ENCODE data around the gene OSTC.

The OSTC gene

DNA sequence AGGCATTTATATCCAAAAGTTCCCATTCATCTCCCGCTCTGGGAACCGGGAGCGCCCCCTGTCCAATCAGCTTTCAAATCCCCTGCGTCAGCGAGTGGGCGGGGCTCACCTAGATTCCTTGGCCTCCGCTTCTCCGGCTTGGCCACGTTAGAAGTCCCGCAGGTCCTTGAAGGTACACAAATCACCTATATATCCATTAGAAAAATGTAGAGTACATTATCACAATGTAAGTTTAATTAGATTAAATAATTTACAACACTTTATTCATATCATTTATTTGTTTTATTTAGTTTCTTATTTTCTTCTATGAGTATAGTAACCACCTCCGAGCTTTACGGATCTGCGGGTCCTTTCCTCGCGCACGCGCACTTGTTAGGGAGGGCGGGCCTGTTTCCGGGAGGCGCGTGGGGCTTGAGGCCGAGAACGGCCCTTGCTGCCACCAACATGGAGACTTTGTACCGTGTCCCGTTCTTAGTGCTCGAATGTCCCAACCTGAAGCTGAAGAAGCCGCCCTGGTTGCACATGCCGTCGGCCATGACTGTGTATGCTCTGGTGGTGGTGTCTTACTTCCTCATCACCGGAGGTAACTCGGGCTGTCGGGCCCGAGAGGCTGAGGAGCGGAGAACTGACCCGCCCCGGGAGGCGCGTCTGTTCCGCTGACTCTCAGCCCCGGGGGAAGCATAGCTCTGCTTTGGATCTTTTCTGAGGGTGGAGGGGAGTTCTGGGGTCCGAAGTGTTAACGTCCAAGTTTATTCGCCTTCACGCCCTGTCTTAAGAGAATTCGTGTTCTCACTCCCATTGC is at the start of gene OSTC:
Gene OSTC (plus strand): TSS at position 388 of the 802 bp plus-strand sequence. CDS start 57 bp downstream, at position 445.
- peaks cover 14% of the 10 kb centered on the region for H3K4me1 ChIP-seq
- H3K9me3 ChIP-seq: no peaks in the 10 kb centered on the region
- H3K27me3 ChIP-seq: no peaks in the 10 kb centered on the region
- H3K4me3 ChIP-seq: peak within 1 kb of the TSS; percentile 95
- peak within 1 kb of the TSS; percentile 93 for H3K27ac ChIP-seq
- H3K4me2 ChIP-seq: peak within 1 kb of the TSS; percentile 88
- H4K20me1 ChIP-seq: peaks cover 25% of the 10 kb centered on the region; the same call in 1 of the 2 replicates
- peak within 1 kb of the TSS; percentile 97 for H3K9ac ChIP-seq
- peaks cover 26% of the 10 kb centered on the region for H3K36me3 ChIP-seq
- no peak for TF ChIP-seq Cebpa-rat (IDR thresholded peaks at IDR 0.05)

DNA sequence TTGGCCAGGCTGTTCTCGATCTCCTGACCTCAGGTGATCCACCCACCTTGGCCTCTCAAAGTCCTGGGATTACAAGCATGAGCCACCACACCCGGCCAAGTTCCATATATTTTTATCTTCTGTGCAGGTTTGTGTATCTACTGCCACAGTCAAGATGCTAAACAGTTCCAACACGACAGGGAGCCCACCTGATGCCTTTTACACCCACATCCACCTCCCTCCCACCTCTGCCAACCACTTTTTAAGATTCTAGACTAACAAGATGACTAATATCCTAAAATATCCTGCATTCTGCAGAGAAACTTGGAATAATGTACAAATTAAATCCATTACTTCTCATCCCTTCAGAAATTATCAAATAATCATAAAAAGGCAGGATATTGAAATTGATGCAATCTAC is 49.3 kb upstream of the OSTC start:
- H3K4me3 ChIP-seq: no peak overlapping the region

DNA sequence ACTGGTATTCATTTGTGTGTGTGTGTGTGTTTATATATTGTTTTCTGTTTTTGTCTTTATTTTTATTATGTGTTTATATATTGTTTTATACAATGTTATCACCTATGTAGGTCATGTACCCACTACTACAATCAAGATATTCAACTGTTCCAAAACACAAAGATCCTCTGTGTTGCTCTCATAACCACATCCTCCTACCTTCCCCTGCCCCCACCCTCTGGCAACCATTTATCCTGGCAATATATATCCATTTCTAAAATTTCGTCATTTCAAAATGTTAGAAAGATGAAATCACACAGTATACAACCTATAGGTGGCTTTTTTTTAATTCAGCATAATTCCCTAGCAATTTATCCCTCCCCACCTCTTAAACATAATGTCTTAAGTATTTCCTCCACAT is 48.9 kb upstream of the OSTC start:
- peaks cover 22% of the 10 kb centered on the region for H3K9me3 ChIP-seq
- no peak for TF ChIP-seq Cebpa-rat (IDR thresholded peaks at IDR 0.05)
- H4K20me1 ChIP-seq: no peaks in the 10 kb centered on the region
- no peaks in the 10 kb centered on the region for H3K27me3 ChIP-seq
- no peak overlapping the region for H3K4me3 ChIP-seq
- H3K27ac ChIP-seq: no peak overlapping the region
- no peak overlapping the region for H3K4me2 ChIP-seq
- H3K4me1 ChIP-seq: no peaks in the 10 kb centered on the region
- H3K36me3 ChIP-seq: no peaks in the 10 kb centered on the region
- H3K9ac ChIP-seq: no peak overlapping the region

More for the DNA sequence above, 49.3 kb upstream of the OSTC start:
- H3K27me3 ChIP-seq: no peaks in the 10 kb centered on the region
- no peak overlapping the region for H3K9ac ChIP-seq
- TF ChIP-seq Cebpa-rat (IDR thresholded peaks at IDR 0.05): no peak
- H3K4me1 ChIP-seq: no peaks in the 10 kb centered on the region
- no peak overlapping the region for H3K27ac ChIP-seq
- H3K36me3 ChIP-seq: no peaks in the 10 kb centered on the region
- H4K20me1 ChIP-seq: no peaks in the 10 kb centered on the region
- no peak overlapping the region for H3K4me2 ChIP-seq
- peaks cover 18% of the 10 kb centered on the region for H3K9me3 ChIP-seq

DNA sequence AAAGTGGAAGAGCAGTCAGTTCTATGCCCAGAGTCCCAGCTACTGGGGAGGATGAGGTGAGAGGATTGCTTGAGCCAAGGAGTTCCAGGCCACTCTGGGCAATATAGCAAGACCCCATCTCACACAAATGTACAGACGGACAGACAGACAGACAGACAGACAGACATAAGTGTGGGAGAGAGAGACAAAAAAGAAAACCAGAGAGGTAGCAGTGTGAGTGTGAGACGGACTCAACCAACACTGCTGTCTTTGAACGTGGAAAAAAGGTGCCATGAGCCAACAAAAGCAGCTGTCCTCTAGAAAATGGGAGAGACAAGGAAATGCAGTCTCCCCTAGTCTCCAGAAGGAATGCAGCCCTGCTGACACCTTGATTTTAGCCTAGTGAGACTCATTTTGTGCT is 48.2 kb upstream of the OSTC start:
- H3K4me1 ChIP-seq: no peaks in the 10 kb centered on the region
- H3K36me3 ChIP-seq: no peaks in the 10 kb centered on the region
- H3K27ac ChIP-seq: no peak overlapping the region
- no peak overlapping the region for H3K4me2 ChIP-seq
- H3K4me3 ChIP-seq: no peak overlapping the region
- no peak for TF ChIP-seq Cebpa-rat (IDR thresholded peaks at IDR 0.05)
- H3K9ac ChIP-seq: no peak overlapping the region
- peaks cover 23% of the 10 kb centered on the region for H3K9me3 ChIP-seq
- H3K27me3 ChIP-seq: no peaks in the 10 kb centered on the region
- no peaks in the 10 kb centered on the region for H4K20me1 ChIP-seq

DNA sequence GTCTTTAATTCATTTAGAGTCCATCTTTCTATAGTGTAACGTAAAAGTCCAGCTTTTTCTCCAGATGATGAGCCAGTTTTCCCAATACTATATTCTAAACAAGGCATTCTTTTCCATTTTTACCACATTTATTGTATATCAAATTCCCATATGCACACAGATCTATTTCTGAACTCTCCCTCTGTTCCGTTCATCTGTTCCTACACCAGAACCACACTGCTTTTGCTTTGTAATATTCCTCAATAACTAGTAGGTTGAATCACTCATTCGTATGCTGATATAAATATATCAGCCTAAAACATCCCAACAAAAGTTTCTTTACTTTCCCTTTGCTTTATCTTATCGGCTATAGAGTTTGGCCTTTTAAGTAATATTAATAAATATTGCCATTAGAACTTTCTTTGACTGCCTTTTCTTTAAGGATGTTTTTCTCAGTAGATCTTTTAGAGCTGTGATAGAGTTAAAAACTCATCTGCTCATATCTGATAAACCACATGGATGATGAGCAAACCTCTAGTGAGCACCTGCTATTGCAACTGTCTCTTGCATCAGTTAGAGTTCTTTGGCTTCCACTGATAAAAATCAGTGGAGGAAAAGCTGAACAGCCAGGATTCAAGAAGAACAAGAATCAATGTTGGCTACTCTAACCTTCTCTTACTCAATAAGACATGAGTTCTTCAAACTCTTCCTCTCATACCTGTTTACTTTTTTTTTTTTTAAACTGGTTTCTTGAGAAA is 43.2 kb upstream of the OSTC start:
- H3K27me3 ChIP-seq: no peaks in the 10 kb centered on the region
- no peaks in the 10 kb centered on the region for H4K20me1 ChIP-seq
- no peak for TF ChIP-seq Cebpa-rat (IDR thresholded peaks at IDR 0.05)
- H3K9ac ChIP-seq: no peak overlapping the region
- no peak overlapping the region for H3K4me3 ChIP-seq
- no peak overlapping the region for H3K4me2 ChIP-seq
- H3K9me3 ChIP-seq: peaks cover 23% of the 10 kb centered on the region
- no peak overlapping the region for H3K27ac ChIP-seq
- H3K4me1 ChIP-seq: no peaks in the 10 kb centered on the region
- no peaks in the 10 kb centered on the region for H3K36me3 ChIP-seq

DNA sequence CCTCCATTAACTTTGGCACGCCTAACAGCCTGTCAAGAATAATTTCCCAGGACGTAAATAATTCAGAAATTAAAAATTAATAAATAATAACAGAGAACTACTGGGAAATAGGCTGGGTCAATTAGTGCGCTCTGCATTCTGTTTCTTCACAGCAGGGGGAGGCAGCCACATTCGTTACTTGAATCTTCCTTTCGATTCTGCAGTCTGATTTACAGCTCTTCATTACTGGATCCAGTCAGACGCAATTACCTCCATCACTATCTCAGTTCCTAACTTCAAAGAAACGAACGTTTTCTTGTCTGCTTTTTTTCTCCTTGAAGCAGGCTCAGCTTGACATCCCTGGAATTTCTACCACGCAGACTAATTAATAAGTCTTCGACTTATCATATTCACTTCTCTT is 39.0 kb upstream of the OSTC start:
- no peak overlapping the region for H3K9ac ChIP-seq
- peaks cover 23% of the 10 kb centered on the region for H3K9me3 ChIP-seq
- H3K27me3 ChIP-seq: no peaks in the 10 kb centered on the region
- no peak for TF ChIP-seq Cebpa-rat (IDR thresholded peaks at IDR 0.05)
- H3K4me3 ChIP-seq: no peak overlapping the region
- no peak overlapping the region for H3K27ac ChIP-seq
- no peak overlapping the region for H3K4me2 ChIP-seq
- H3K36me3 ChIP-seq: no peaks in the 10 kb centered on the region
- no peaks in the 10 kb centered on the region for H4K20me1 ChIP-seq
- H3K4me1 ChIP-seq: no peaks in the 10 kb centered on the region

DNA sequence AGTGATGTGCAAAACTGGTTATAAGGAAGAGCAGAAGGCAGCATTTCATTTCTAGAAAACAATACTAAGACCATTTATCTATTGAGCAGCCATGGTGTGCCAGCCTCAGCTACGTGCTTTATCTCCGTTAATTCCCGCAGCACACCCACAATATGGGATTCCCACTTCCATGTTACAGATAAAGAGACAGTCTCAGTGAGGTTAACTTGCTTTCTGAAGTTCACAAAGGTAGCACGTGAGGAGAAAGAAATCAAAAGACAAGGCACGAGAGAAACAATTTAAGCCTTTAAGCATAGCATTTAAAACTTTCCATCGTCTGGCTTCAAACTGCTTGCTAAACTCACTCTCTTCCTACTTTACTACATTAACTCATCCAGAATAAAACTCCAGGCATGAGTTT is 38.0 kb upstream of the OSTC start:
- H3K9ac ChIP-seq: no peak overlapping the region
- no peak for TF ChIP-seq Cebpa-rat (IDR thresholded peaks at IDR 0.05)

DNA sequence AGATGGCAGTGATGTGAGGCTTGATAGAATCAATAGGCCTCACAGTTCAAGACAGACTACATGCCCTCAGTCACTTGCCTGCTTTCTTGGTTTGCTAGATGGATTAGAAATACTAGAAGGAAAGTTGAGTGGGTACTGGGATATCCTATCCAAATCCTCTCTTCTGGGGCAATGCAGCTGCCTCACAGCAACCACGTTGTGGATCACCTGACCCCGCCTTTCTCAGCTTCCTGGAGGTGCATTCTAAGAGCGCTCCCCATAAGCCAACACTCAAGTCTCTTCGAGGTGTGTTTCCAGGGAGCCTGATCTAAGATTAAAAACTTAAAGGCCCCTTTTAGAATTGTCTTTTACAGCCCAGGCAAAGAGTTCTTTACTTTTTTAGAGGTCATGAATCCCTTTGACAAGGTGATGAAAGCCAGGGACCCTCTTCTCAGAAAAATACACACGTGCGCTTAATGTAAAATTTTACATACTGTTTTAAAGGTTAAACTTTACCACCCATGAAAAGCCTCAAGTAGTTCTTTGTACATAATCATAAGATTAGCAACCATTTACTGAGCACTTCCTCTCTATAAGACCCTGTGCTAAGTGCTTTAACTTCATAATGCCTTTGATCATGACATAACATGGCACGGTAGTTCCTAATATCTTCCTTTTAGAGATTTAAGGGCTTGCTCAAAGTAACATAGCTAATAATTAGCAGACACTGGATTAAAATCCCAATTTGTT is 30.9 kb upstream of the OSTC start:
- Histone ChIP-seq H3K4me3 (peak overlapping the region; percentile 84), H3K36me3 (peaks cover 29% of the 10 kb centered on the region), H3K9me3 (peaks cover 23% of the 10 kb centered on the region), H3K9ac (peak overlapping the region; percentile 60; the same call in 1 of the 2 replicates), H3K4me1 (peaks cover 44% of the 10 kb centered on the region), H4K20me1 (peaks cover 39% of the 10 kb centered on the region), H3K4me2 (peak overlapping the region; percentile 87), H3K27ac (peak overlapping the region; percentile 18; the same call in 1 of the 2 replicates), H3K27me3 (no peaks in the 10 kb centered on the region)
- no peak for TF ChIP-seq Cebpa-rat (IDR thresholded peaks at IDR 0.05)

More for the DNA sequence above, 38.0 kb upstream of the OSTC start:
- Histone ChIP-seq H3K36me3 (no peaks in the 10 kb centered on the region), H4K20me1 (no peaks in the 10 kb centered on the region), H3K27ac (no peak overlapping the region), H3K4me3 (no peak overlapping the region), H3K4me2 (no peak overlapping the region), H3K9me3 (peaks cover 25% of the 10 kb centered on the region), H3K27me3 (no peaks in the 10 kb centered on the region), H3K4me1 (no peaks in the 10 kb centered on the region)

DNA sequence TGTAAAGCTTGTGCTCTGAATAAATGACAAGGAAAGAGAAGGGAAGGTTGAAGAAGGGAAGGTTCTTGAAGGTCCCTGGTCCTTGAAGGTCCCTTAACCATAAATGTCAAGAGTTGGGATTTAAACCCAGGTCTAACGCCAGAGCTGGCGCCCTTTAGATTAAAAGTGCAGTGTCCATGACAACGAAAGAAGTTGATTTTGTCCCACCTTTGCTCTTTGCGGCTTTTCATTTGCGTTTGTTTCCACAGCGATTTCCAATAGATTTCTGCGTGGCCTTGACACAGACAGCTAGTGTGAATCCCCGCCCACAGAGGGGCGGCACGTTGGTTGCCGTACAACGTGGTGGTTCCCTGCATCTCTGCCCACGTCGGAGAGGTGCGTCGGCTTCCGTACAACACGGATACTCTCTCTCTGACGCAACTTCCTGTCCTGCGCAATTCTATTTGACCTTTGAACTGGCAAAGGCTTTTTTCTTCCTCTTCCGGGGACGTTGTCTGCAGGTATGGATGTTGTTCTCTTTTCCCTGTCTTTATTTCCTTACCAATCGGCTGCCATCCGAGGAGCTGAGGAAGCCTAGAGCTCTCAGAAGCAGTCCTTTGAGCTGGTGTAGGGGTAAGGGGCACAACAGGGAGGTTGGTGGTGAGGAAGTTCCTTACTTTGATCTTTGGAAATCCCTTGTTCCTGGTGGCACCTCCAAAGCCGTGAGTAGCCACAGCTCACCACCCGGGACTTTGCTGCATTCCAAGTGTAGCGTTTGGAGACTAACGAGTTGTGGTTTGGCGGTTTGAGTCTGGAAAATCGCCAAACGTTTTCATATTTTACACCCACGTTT is 30.1 kb upstream of the OSTC start, which contains the start of gene RPL34:
Gene RPL34 (plus strand): TSS at position 476 of the 832 bp plus-strand sequence. CDS start 1,384 bp downstream, outside the sequence.
- peaks cover 37% of the 10 kb centered on the region for H3K36me3 ChIP-seq
- peak within 1 kb of the TSS; percentile 95 for H3K9ac ChIP-seq
- peak; percentile 59; the same call in 1 of the 2 replicates for TF ChIP-seq Cebpa-rat (IDR thresholded peaks at IDR 0.05)
- peaks cover 44% of the 10 kb centered on the region for H3K4me1 ChIP-seq
- H3K27ac ChIP-seq: peak within 1 kb of the TSS; percentile 94
- H3K4me2 ChIP-seq: peak within 1 kb of the TSS; percentile 87
- peak within 1 kb of the TSS; percentile 84 for H3K4me3 ChIP-seq
- H3K9me3 ChIP-seq: peaks cover 20% of the 10 kb centered on the region
- H4K20me1 ChIP-seq: peaks cover 47% of the 10 kb centered on the region
- no peaks in the 10 kb centered on the region for H3K27me3 ChIP-seq

All from BLaER1 (cell line).